GM23338 (cell line): ENCODE measurements around the gene CETN1. TPM values are rescaled to one million over a fixed set of nuclear protein-coding genes. Genes with fewer than 3 reads are reported as not detected.

Source experiments
- ATAC-seq: fragments of 200-7000 bp; cut with Tn5 transposase; 3 replicates; pipeline ENCODE4 v1.9.1; 2020
- DNase-seq: peaks from one replicate; pipeline ENCODE4 v3.0.0-alpha.2; 2015; ENCODE audit warnings: low spot score
- H2AFZ ChIP-seq: fragments of 200-600 bp; sonication (generic); 2 replicates; pipeline ENCODE4 v1.8.0; 2016; ENCODE audit warnings: antibody characterized with exemption, mild to moderate bottlenecking, moderate library complexity
- H3F3A ChIP-seq: fragments of 200-600 bp; sonication (generic); replicated peaks from 2 replicates; pipeline ENCODE4 v1.8.0; 2017; ENCODE audit warnings: antibody characterized with exemption, mixed run types, low read depth
- H3K27ac ChIP-seq: fragments of 200-600 bp; sonication (generic); 2 replicates; pipeline ENCODE4 v1.6.1; 2016; ENCODE audit warnings: low read depth
- H3K27me3 ChIP-seq: fragments of 200-600 bp; sonication (generic); 2 replicates; pipeline ENCODE4 v1.8.0; 2016; ENCODE audit warnings: mild to moderate bottlenecking, mixed run types, moderate library complexity; ENCODE audit not compliant: insufficient read depth
- H3K36me3 ChIP-seq: fragments of 200-600 bp; sonication (generic); 2 replicates; pipeline ENCODE4 v1.8.0; 2016; ENCODE audit warnings: mild to moderate bottlenecking; ENCODE audit not compliant: insufficient read depth
- H3K4me1 ChIP-seq: fragments of 200-600 bp; sonication (generic); 2 replicates; pipeline ENCODE4 v1.8.0; 2016; ENCODE audit warnings: mild to moderate bottlenecking, moderate library complexity; ENCODE audit not compliant: insufficient read depth
- H3K4me2 ChIP-seq: fragments of 200-600 bp; sonication (generic); 2 replicates; pipeline ENCODE4 v1.7.1; 2017; ENCODE audit warnings: mixed run types
- H3K4me3 ChIP-seq: fragments of 200-600 bp; sonication (generic); 2 replicates; pipeline ENCODE4 v1.6.1; 2016; ENCODE audit warnings: mixed run types
- H3K79me2 ChIP-seq: fragments of 200-600 bp; sonication (generic); replicated peaks from 2 replicates; pipeline ENCODE4 v1.8.0; 2017; ENCODE audit warnings: mild to moderate bottlenecking; ENCODE audit not compliant: insufficient read depth
- H3K9me2 ChIP-seq: fragments of 200-600 bp; sonication (generic); 2 replicates; pipeline ENCODE4 v1.8.0; 2017; ENCODE audit not compliant: insufficient read depth
- H4K20me1 ChIP-seq: fragments of 200-600 bp; sonication (generic); replicated peaks from 2 replicates; pipeline ENCODE4 v1.8.0; 2017; ENCODE audit warnings: mild to moderate bottlenecking; ENCODE audit not compliant: insufficient read depth
- H3K27ac Mint-ChIP-seq: 2 replicates; pipeline ENCODE4 v1.8.0; 2020; ENCODE audit warnings: inconsistent platforms, mild to moderate bottlenecking, moderate library complexity, mixed read lengths
- H3K27me3 Mint-ChIP-seq: 3 replicates; pipeline ENCODE4 v1.8.0; 2022; ENCODE audit warnings: low read depth, mild to moderate bottlenecking, moderate library complexity, mixed read lengths, inconsistent platforms; ENCODE audit not compliant: insufficient read depth, poor library complexity
- H3K36me3 Mint-ChIP-seq: 3 replicates; pipeline ENCODE4 v1.8.0; 2021; ENCODE audit warnings: low read depth, mild to moderate bottlenecking, inconsistent platforms, moderate library complexity, mixed read lengths
- H3K4me1 Mint-ChIP-seq: 3 replicates; pipeline ENCODE4 v1.8.0; 2020; ENCODE audit warnings: mild to moderate bottlenecking, inconsistent platforms, mixed read lengths
- H3K4me3 Mint-ChIP-seq: 3 replicates; pipeline ENCODE4 v1.8.0; 2021; ENCODE audit warnings: moderate library complexity, mild to moderate bottlenecking, inconsistent platforms, mixed read lengths
- H3K9me3 Mint-ChIP-seq: 3 replicates; pipeline ENCODE4 v1.8.0; 2020; ENCODE audit warnings: moderate library complexity, mild to moderate bottlenecking, inconsistent platforms, mixed read lengths
- CREB1 ChIP-seq: fragments of 250-450 bp; sonication (Bioruptor Pico); IDR thresholded peaks from 2 replicates; pipeline ENCODE4 v1.5.0; 2020; ENCODE audit warnings: low read depth, mild to moderate bottlenecking, moderate library complexity
- EZH2 ChIP-seq: fragments of 200-600 bp; sonication (generic); IDR thresholded peaks from one replicate; pipeline ENCODE4 v1.8.0; 2017; ENCODE audit warnings: antibody characterized with exemption, mild to moderate bottlenecking, low read depth; ENCODE audit not compliant: unreplicated experiment
- EZH2phosphoT487 ChIP-seq: fragments of 200-600 bp; sonication (generic); IDR thresholded peaks from one replicate; pipeline ENCODE4 v1.8.1; 2018; ENCODE audit warnings: antibody characterized with exemption; ENCODE audit not compliant: unreplicated experiment
- JUNB ChIP-seq: IDR thresholded peaks from one replicate; pipeline ENCODE4 v1.6.1; 2016; ENCODE audit warnings: antibody characterized with exemption; ENCODE audit not compliant: unreplicated experiment
- NANOG ChIP-seq: IDR thresholded peaks from 2 replicates; pipeline ENCODE4 v1.6.1; 2016; ENCODE audit warnings: antibody characterized with exemption, borderline replicate concordance
- POLR2AphosphoS5 ChIP-seq: IDR thresholded peaks from 2 replicates; pipeline ENCODE4 v1.6.1; 2016; ENCODE audit warnings: antibody characterized with exemption, low read depth
- REST ChIP-seq: IDR thresholded peaks from one replicate; pipeline ENCODE4 v1.6.1; 2018; ENCODE audit warnings: antibody characterized with exemption; ENCODE audit not compliant: unreplicated experiment
- STAT1 ChIP-seq: IDR thresholded peaks from one replicate; pipeline ENCODE4 v1.6.1; 2016; ENCODE audit warnings: antibody characterized with exemption; ENCODE audit not compliant: unreplicated experiment
- ZNF114 ChIP-seq: fragments of 250-450 bp; sonication (Bioruptor Pico); IDR thresholded peaks from 2 replicates; pipeline ENCODE4 v1.5.0; 2020; ENCODE audit warnings: mild to moderate bottlenecking, moderate library complexity
- ZNF331 ChIP-seq: fragments of 250-450 bp; sonication (Bioruptor Pico); IDR thresholded peaks from 2 replicates; pipeline ENCODE4 v1.5.0; 2020; ENCODE audit warnings: low read depth, mild to moderate bottlenecking, moderate library complexity
- ZNF462 ChIP-seq: fragments of 250-450 bp; sonication (Bioruptor Pico); IDR thresholded peaks from 2 replicates; pipeline ENCODE4 v1.5.0; 2020; ENCODE audit warnings: mild to moderate bottlenecking, moderate library complexity
- polyA plus RNA-seq: library from polyadenylated mRNA; unstranded; fragments of >200 nt; fragmentation: Nextera tagmentation; extraction: Ambion mirVana; gene quantifications from 2 replicates; pipeline ENCODE4 v1.2.1, GENCODE V29; 2016
- total RNA-seq: library from RNA; depleted of rRNA; stranded (reverse); fragments of >200 nt; shearing (Covaris generic); gene quantifications from 2 replicates; pipeline ENCODE4 v1.2.3, GENCODE V29; 2014
- TF ChIP-seq, protein P1 (sequence below), 2 experiments: fragments of 200-600 bp in 1 of 2; sonication (generic) in 1 of 2; conservative IDR thresholded peaks; 2 replicates each; pipeline versions ENCODE4 v1.5.1 to v1.6.1; 2016 to 2017; ENCODE audit warnings: antibody characterized with exemption in 2 of 2, low read depth in 2 of 2, mild to moderate bottlenecking in 2 of 2, moderate library complexity in 1 of 2
- TF ChIP-seq, protein P2 (sequence below): IDR thresholded peaks from 2 replicates; pipeline ENCODE4 v1.6.1; 2016; ENCODE audit warnings: antibody characterized with exemption

The CETN1 gene
- total and polyA plus RNA-seq, 2 experiments from 2014 or later, result not detected

DNA sequence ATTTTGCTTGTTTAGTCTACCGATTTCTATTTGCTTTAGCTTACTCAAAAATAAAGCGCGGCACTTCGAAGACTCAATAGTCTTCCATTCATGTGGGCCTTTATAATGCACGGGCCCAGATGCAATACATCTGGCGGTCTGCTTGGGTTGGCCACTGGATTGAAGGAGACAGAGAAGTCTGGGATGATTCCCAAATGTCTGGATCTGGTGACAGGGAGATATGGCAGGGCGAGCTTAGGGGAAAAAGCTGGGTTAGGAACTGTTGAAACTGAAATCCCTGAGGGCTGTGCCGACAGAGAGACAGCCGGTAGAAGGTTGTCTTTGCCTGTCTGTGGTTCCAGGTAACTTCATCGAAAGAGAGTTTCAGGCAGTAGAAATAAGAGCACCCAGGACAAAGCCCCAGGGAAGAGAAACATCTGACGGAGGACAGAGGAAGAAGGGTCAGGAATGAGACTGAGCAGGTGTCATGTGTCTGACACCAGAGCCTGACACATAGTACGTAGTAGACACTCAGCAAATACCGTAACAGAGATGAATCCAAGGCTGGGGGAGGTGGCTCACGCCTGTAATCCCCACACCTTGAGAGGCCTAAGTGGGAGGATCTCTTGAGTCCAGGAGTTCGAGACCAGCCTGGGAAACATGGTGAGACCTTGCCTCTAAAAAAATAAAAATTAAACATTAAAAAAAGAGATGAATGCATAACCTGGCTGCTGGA, 30.2 kb downstream of the CETN1 start:
- no peaks in the 10 kb centered on the region for H3K4me1 ChIP-seq
- no peak overlapping the region for H3K4me3 ChIP-seq
- H3K79me2 ChIP-seq, result no peaks in the 10 kb centered on the region
- DNase-seq, result no peak
- no peak overlapping the region for H3K4me2 ChIP-seq
- no peaks in the 10 kb centered on the region for H3K36me3 ChIP-seq
- H3K4me3 Mint-ChIP-seq, result no peak overlapping the region
- no peak overlapping the region for H3K27ac Mint-ChIP-seq
- no peaks in the 10 kb centered on the region for H3K27me3 ChIP-seq
- no peak for ATAC-seq
- no peaks in the 10 kb centered on the region for H4K20me1 ChIP-seq
- H3K9me2 ChIP-seq, result peaks cover 3% of the 10 kb centered on the region; the same call in 1 of the 2 replicates
- H3K9me3 Mint-ChIP-seq, result no peaks in the 10 kb centered on the region
- H3K36me3 Mint-ChIP-seq, result no peaks in the 10 kb centered on the region
- no peaks in the 10 kb centered on the region for H3F3A ChIP-seq
- H2AFZ ChIP-seq, result peak overlapping the region; percentile 40; the same call in 1 of the 2 replicates
- H3K27me3 Mint-ChIP-seq, result peaks cover 2% of the 10 kb centered on the region
- TF ChIP-seq NANOG, result no peak
- no peak for TF ChIP-seq EZH2
- TF ChIP-seq, protein P1, sequence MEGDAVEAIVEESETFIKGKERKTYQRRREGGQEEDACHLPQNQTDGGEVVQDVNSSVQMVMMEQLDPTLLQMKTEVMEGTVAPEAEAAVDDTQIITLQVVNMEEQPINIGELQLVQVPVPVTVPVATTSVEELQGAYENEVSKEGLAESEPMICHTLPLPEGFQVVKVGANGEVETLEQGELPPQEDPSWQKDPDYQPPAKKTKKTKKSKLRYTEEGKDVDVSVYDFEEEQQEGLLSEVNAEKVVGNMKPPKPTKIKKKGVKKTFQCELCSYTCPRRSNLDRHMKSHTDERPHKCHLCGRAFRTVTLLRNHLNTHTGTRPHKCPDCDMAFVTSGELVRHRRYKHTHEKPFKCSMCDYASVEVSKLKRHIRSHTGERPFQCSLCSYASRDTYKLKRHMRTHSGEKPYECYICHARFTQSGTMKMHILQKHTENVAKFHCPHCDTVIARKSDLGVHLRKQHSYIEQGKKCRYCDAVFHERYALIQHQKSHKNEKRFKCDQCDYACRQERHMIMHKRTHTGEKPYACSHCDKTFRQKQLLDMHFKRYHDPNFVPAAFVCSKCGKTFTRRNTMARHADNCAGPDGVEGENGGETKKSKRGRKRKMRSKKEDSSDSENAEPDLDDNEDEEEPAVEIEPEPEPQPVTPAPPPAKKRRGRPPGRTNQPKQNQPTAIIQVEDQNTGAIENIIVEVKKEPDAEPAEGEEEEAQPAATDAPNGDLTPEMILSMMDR (conservative IDR thresholded peaks at IDR 0.05; ENCODE audit: low read depth in 2 of 2), result no peak
- TF ChIP-seq ZNF114, result no peak
- no peak for TF ChIP-seq POLR2AphosphoS5
- no peak for TF ChIP-seq ZNF462
- TF ChIP-seq STAT1, result no peak
- TF ChIP-seq JUNB, result no peak
- no peak for TF ChIP-seq EZH2phosphoT487
- TF ChIP-seq, protein P2, sequence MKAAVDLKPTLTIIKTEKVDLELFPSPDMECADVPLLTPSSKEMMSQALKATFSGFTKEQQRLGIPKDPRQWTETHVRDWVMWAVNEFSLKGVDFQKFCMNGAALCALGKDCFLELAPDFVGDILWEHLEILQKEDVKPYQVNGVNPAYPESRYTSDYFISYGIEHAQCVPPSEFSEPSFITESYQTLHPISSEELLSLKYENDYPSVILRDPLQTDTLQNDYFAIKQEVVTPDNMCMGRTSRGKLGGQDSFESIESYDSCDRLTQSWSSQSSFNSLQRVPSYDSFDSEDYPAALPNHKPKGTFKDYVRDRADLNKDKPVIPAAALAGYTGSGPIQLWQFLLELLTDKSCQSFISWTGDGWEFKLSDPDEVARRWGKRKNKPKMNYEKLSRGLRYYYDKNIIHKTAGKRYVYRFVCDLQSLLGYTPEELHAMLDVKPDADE, result no peak
- TF ChIP-seq ZNF331 (CRISPR knock-in tag), result no peak
- no peak for TF ChIP-seq REST
- TF ChIP-seq CREB1 (CRISPR knock-in tag), result no peak
- H3K4me1 Mint-ChIP-seq, result no peaks in the 10 kb centered on the region
- no peak overlapping the region for H3K27ac ChIP-seq
